Spinal cord (tissue), 10 donors: ENCODE measurements around the gene MEMO1. TPM values are rescaled to one million over a fixed set of nuclear protein-coding genes. Genes with fewer than 3 reads are reported as not detected.
"Not testable (repeated sequence)": the region's sequence is repeated elsewhere in the genome, so short reads cannot be mapped to it uniquely, and the experiment has no call there.

ENCODE experiments used
- DNase-seq, 6 donors: peaks; one replicate each; pipeline versions ENCODE4 v3.0.0 to v3.0.0-alpha.2; 2013 to 2015; ENCODE audit warnings: low spot score in 6 of 6, low read depth in 4 of 6
- H3K27ac ChIP-seq: one replicate; pipeline ENCODE4 v1.5.1; 2013; ENCODE audit warnings: low read depth, low read length, control low read depth
- H3K27me3 ChIP-seq: one replicate; pipeline ENCODE4 v1.6.1; 2013; ENCODE audit warnings: low read length; ENCODE audit not compliant: control insufficient read depth, insufficient read depth
- H3K36me3 ChIP-seq: one replicate; pipeline ENCODE4 v1.6.1; 2013; ENCODE audit warnings: low read length; ENCODE audit not compliant: control insufficient read depth, insufficient read depth
- H3K4me1 ChIP-seq: one replicate; pipeline ENCODE4 v1.6.1; 2013; ENCODE audit warnings: low read length; ENCODE audit not compliant: control insufficient read depth, insufficient read depth
- H3K4me3 ChIP-seq: one replicate; pipeline ENCODE4 v1.5.1; 2013; ENCODE audit warnings: low read depth, low read length, control low read depth
- H3K9me3 ChIP-seq: one replicate; pipeline ENCODE4 v1.6.1; 2013; ENCODE audit warnings: low read length; ENCODE audit not compliant: control insufficient read depth, insufficient read depth
- WGBS: methylation state at CpG from one replicate; pipeline ENCODE4 v1.1.5; 2013; ENCODE audit warnings: missing lambda C conversion rate; ENCODE audit not compliant: insufficient coverage; 5-methylcytosine and 5-hydroxymethylcytosine counted together
- polyA plus RNA-seq, 2 donors: library from polyadenylated mRNA; unstranded; fragments of 120-200 nt; gene quantifications; one replicate each; pipeline ENCODE4 v1.2.1, GENCODE V29; 2013; ENCODE audit not compliant: insufficient read length in 2 of 2
- total RNA-seq, 2 donors: library from RNA; depleted of rRNA in 1 of 2; stranded (reverse); fragments of 120-200 nt in 1 of 2; fragments of >200 nt in 1 of 2; gene quantifications; one replicate each; pipeline versions ENCODE4 v1.2.3 to v1.2.4, GENCODE V29; 2013 to 2014
- donor health status: healthy.

MEMO1 gene
- total and polyA plus RNA-seq, 4 donors: 32.7 to 49.0 (median 45.1) TPM

DNA sequence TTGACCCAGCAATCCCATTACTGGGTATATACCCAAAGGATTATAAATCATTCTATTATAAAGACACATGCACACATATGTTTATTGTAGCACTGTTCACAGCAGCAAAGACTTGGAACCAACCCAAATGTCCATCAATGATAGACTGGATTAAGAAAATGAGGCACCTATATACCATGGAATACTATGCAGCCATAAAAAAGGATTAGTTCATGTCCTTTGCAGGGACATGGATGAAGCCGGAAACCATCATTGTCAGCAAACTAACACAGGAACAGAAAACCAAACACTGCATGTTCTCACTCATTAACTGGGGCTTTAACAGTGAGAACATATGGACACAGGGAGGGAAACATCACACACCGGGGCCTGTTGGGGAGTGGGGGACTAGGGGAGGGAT lies 110.7 kb downstream of the MEMO1 start:
- not testable (repeated sequence) for H3K9me3 ChIP-seq, H3K27ac ChIP-seq, DNase-seq, H3K4me1 ChIP-seq, H3K36me3 ChIP-seq, H3K4me3 ChIP-seq, H3K27me3 ChIP-seq
- no CpG with 5 or more reads among the region's 2 CpGs for WGBS

DNA sequence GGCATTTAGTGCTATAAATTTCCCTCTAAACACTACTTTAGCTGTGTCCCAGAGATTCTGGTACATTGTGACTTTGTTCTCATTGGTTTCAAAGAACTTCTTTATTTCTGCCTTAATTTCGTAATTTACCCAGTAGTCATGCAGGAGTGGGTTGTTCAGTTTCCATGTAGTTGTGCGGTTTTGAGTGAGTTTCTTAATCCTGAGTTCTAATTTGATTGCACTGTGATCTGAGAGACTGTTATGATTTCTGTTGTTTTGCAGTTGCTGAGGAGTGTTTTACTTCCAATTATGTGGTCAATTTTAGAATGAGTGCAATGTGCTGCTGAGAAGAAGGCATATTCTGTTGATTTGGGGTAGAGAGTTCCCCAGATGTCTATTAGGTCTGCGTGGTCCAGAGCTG lies 112.5 kb downstream of the MEMO1 start:
- H3K27me3 ChIP-seq, H3K36me3 ChIP-seq, H3K9me3 ChIP-seq, DNase-seq, H3K4me1 ChIP-seq, H3K27ac ChIP-seq, H3K4me3 ChIP-seq: not testable (repeated sequence)
- 100% methylated on average over 3 of the region's 3 CpGs for WGBS

DNA sequence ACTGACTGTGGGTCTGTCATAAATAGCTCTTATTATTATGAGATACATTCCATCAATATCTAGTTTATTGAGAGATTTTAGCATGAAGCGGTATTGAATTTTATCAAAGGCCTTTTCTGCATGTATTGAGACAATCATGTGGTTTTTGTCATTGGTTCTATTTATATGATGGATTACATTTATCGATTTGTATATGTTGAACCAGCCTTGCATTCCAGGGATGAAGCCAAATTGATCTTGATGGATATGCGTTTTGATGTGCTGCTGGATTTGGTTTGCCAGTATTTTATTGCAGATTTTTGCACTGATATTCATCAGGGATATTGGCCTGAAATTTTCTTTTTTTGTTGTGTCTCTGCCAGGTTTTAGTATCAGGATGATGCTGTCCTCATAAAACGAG lies 113.5 kb downstream of the MEMO1 start:
- H3K27me3 ChIP-seq, H3K4me3 ChIP-seq, H3K27ac ChIP-seq, H3K4me1 ChIP-seq, H3K9me3 ChIP-seq, DNase-seq, H3K36me3 ChIP-seq: not testable (repeated sequence)
- WGBS: 100% methylated on average over 3 of the region's 4 CpGs

DNA sequence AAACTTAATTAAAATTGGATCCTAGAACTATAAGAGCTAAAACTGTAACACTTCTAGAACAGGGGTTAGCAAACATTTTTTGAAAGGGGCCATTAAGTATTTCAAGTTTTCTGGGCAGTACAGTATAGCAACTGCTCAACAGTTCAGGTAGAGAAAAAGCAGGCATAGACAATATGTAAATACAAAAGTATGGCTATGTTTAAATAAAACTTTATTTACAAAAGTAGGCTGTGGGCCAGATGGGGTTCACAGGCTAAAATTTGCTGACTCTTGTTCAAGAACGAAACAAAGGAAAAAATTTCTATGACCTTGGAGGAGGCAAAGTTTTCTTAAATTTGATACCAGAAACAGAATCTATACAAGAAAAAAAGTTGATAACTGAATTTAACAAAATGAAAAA lies 114.5 kb downstream of the MEMO1 start:
- Histone ChIP-seq H3K4me1 (no peaks in the 10 kb centered on the region), H3K9me3 (peaks cover 2% of the 10 kb centered on the region), H3K27me3 (no peaks in the 10 kb centered on the region), H3K36me3 (no peaks in the 10 kb centered on the region), H3K4me3 (no peak overlapping the region), H3K27ac (no peak overlapping the region)
- DNase-seq: no peak
- no CpG with 5 or more reads among the region's 1 CpG for WGBS

DNA sequence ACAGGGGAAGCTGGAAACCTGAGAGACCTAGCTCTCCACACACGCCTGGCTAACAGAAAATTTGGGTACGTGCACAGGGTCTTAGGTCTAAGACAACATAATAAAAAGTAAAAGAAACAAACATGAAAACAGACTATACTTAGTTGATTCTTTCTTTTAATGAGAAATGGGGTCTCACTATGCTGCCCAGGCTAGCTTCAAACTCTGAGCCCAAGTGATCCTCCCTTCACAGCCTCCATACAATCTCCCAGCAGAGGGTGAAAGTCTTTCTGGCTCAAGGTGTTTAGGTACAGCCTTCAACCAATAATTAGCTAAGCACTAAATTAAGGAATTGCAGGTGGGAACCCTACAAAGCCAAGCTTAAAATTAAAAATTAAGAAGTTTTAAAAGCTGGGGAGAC lies 116.2 kb downstream of the MEMO1 start:
- no CpG with 5 or more reads among the region's 2 CpGs for WGBS
- DNase-seq: no peak
- no peak overlapping the region for H3K27ac ChIP-seq

DNA sequence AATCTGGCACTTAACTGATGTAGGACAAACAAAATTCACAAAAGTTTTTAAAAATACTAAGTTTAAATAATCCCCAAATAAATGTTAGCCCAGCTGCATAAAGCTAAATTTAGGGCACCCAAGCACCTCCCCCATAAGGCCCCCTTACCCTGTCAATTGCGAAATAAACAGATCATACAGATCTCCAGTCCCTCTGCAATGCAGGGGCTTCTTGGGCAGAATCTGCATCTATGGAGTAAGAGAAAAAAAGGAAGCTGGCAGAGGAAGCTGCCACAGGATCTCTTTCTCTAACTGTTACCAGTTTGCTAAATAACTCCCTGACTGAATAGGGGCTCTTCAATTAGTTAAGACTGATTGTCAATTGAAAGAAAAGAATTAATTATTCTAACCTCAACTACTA lies 117.7 kb downstream of the MEMO1 start:
- WGBS: no CpG with 5 or more reads among the region's 1 CpG

More for the DNA sequence above, 116.2 kb downstream of the MEMO1 start:
- Histone ChIP-seq H3K36me3 (no peaks in the 10 kb centered on the region), H3K27me3 (no peaks in the 10 kb centered on the region), H3K4me3 (no peak overlapping the region), H3K9me3 (peaks cover 2% of the 10 kb centered on the region), H3K4me1 (no peaks in the 10 kb centered on the region)

DNA sequence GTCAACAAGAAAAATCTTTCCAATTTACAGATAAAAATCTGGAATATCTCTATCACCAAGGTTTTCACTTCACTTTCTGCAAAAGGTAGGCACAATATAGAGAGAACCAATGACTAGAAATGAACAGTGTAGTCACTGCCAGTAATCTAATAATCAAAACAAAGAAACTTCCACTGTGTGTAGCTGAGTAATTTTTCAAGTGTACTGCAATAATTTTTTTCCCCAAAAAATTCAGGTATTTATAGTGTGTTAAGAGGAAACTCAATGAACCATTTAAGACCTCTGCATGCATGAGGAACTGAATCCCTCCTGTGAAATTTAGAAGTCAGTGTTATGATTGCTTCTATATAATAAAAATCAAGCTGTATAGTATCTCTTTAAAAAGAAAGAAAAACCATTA lies 121.8 kb downstream of the MEMO1 start:
- Histone ChIP-seq H3K4me3 (no peak overlapping the region), H3K36me3 (no peaks in the 10 kb centered on the region), H3K27me3 (no peaks in the 10 kb centered on the region), H3K9me3 (no peaks in the 10 kb centered on the region), H3K27ac (no peak overlapping the region), H3K4me1 (no peaks in the 10 kb centered on the region)
- no peak for DNase-seq

More for the DNA sequence above, 117.7 kb downstream of the MEMO1 start:
- peaks cover 2% of the 10 kb centered on the region for H3K9me3 ChIP-seq
- no peaks in the 10 kb centered on the region for H3K4me1 ChIP-seq
- H3K4me3 ChIP-seq: no peak overlapping the region
- H3K27me3 ChIP-seq: no peaks in the 10 kb centered on the region
- H3K27ac ChIP-seq: no peak overlapping the region
- DNase-seq: peak in 1 of 6 donors; percentile 4
- no peaks in the 10 kb centered on the region for H3K36me3 ChIP-seq

DNA sequence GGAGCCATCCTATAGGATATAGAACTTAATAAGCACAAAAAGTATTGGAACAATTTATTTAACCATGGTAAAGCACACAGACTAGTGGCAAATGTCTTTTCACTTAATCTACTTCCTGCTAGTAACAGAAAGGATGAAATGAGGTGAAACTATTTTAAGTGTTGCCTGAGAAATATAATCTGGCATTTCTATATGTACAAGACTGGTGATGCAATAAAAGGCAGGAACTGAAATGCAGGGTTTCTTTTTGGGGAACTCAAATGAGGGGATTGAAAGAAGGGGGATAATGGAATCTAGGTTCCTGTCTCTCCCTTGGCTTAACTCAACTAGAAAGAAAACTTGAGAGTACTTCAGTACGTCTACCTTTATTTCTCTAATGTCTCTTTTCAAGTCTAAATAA lies 122.3 kb downstream of the MEMO1 start:
- no CpG with 5 or more reads among the region's 1 CpG for WGBS
- no peaks in the 10 kb centered on the region for H3K9me3 ChIP-seq
- H3K4me1 ChIP-seq: no peaks in the 10 kb centered on the region
- H3K27me3 ChIP-seq: no peaks in the 10 kb centered on the region
- no peak overlapping the region for H3K4me3 ChIP-seq
- H3K36me3 ChIP-seq: no peaks in the 10 kb centered on the region
- no peak for DNase-seq
- no peak overlapping the region for H3K27ac ChIP-seq

DNA sequence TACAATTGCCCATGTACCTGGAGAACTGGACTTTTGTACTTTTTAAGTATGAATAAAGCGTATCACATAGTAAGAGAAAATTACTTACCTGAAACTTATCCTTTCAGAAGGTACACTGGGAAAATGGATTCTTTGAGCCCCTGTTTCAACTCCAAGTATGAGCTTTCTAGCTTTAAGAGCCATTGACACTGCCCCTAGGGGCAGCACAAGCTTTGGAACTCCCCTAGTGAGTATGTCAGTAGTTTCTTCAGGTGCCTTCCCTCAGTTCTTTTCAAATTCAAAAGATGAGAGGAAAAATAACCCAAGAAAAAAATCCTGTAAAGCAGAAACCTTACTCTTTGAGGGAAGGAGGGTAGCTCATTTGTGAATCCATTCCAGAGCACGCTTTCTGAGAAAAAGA lies 124.1 kb downstream of the MEMO1 start:
- WGBS: no CpG with 5 or more reads among the region's 2 CpGs
- Histone ChIP-seq H3K4me3 (no peak overlapping the region), H3K36me3 (peaks cover 3% of the 10 kb centered on the region), H3K27me3 (no peaks in the 10 kb centered on the region), H3K4me1 (no peaks in the 10 kb centered on the region), H3K27ac (no peak overlapping the region), H3K9me3 (no peaks in the 10 kb centered on the region)
- DNase-seq: no peak

DNA sequence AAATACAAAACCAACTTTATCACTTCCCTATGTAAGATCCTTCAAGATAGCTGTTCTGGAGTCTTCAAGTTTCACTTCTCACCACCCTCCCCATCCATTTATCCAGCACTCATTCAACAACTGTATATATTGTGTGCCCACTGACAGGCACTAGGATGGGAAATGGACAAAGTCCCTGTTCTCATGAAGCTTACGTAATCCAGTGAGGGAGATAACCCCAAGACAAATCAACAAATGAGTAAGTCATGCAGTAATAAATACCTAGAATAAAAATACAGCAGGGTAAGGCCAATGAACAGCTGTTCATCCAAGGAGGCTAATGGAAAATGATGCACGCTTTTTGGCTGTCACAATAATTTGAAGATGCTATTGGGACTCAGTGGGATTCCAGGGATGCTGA lies 133.8 kb downstream of the MEMO1 start:
- no CpG with 5 or more reads among the region's 2 CpGs for WGBS
- Histone ChIP-seq H3K4me3 (no peak overlapping the region), H3K27ac (no peak overlapping the region), H3K27me3 (no peaks in the 10 kb centered on the region), H3K36me3 (peaks cover 5% of the 10 kb centered on the region), H3K4me1 (no peaks in the 10 kb centered on the region), H3K9me3 (no peaks in the 10 kb centered on the region)
- DNase-seq: no peak
